ENCODE data around the gene LTBP4. TPM values are rescaled to one million over a fixed set of nuclear protein-coding genes. Genes with fewer than 3 reads are reported as not detected.
A peak's percentile ranks its signal among the peaks of the same experiment; 100 is the strongest.

The LTBP4 gene
- total RNA-seq, 1 donor from 2014 or later = 430 TPM

DNA sequence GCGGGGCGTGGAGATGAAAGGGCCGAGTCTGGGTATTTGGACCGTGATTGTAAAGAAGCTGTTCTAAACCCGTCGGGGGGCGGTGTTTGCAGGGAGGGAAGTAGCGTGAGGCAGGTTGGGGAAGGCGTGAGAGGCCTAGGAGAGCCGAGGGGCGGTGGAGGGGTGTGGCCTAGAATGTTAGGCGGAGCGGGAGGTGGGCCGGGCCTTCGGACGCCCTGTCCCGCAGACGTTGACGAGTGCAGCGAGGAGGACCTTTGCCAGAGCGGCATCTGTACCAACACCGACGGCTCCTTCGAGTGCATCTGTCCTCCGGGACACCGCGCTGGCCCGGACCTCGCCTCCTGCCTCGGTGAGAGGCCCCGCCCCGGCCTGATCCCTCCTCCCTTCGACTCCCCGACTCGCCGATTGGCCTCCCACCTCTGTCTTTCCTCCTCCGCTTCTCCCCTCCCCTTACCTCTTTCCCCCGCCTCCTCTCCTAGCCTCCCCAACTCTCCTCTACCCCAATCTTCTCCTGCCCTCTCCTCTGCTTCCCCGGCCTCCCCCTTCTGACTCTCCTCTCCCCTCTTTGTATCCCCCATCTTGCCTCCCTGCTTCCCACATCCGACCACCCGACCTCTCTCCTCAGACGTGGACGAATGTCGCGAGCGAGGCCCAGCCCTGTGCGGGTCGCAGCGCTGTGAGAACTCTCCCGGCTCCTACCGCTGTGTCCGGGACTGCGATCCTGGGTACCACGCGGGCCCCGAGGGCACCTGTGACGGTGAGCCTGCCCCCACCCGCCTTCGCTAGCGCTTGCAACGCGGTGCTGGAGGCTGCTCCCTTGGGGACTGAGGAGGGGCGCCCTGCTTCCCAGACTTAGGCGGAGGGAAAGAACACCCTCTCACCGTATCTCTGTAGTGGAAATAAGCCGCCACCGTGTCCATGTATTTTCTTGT, 12.8 kb downstream of the LTBP4 start:
- intact Hi-C loops (cut with DNase I) = no loop called here
- Histone ChIP-seq H3K9me3 (no peaks in the 10 kb centered on the region), H3K27ac (peak overlapping the region; percentile 58), H3K36me3 (peaks cover 4% of the 10 kb centered on the region), H3K27me3 (no peaks in the 10 kb centered on the region), H3K4me3 (peak overlapping the region; percentile 55), H3K4me1 (peaks cover 27% of the 10 kb centered on the region)
- peak; percentile 69 for ATAC-seq
- peak; percentile 92 for DNase-seq
- TF ChIP-seq CTCF (IDR thresholded peaks at IDR 0.05) = no peak

GRCh38 chr19:40614622-40615411, 13.6 kb downstream of the LTBP4 start:
- no peaks in the 10 kb centered on the region for H3K27me3 ChIP-seq
- intact Hi-C loops (cut with DNase I) = no loop called here
- no peak for TF ChIP-seq CTCF (IDR thresholded peaks at IDR 0.05)
- no peak overlapping the region for H3K27ac ChIP-seq
- H3K9me3 ChIP-seq = no peaks in the 10 kb centered on the region
- H3K4me1 ChIP-seq = peaks cover 22% of the 10 kb centered on the region
- DNase-seq (peak; percentile 82), ATAC-seq (peak; percentile 29)
- peaks cover 9% of the 10 kb centered on the region for H3K36me3 ChIP-seq
- H3K4me3 ChIP-seq = peak overlapping the region; percentile 55

DNA sequence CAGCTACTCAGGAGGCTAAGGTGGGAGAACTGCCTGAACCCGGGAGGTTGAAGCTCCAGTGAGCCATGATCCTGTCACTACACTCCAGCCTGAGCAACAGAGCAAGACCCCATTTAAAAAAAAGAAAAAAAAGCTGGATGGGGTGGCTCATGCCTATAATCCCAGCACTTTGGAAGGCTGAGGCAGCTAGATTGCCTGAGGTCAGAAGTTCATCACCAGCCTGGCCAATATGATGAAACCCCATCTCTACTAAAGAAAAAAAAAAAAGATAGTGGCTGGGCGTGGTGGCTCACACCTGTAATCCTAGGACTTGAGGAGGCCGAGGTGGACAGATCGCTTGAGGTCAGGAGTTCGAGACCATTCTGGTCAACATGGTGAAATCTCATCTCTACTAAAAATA, 15.0 kb downstream of the LTBP4 start:
- TF ChIP-seq CTCF (IDR thresholded peaks at IDR 0.05) = no peak
- Histone ChIP-seq H3K4me1 (peaks cover 11% of the 10 kb centered on the region), H3K27me3 (no peaks in the 10 kb centered on the region), H3K9me3 (no peaks in the 10 kb centered on the region), H3K4me3 (no peak overlapping the region), H3K36me3 (peaks cover 22% of the 10 kb centered on the region), H3K27ac (no peak overlapping the region)
- intact Hi-C loops (cut with DNase I) = no loop called here
- ATAC-seq (no peak), DNase-seq (no peak)

DNA sequence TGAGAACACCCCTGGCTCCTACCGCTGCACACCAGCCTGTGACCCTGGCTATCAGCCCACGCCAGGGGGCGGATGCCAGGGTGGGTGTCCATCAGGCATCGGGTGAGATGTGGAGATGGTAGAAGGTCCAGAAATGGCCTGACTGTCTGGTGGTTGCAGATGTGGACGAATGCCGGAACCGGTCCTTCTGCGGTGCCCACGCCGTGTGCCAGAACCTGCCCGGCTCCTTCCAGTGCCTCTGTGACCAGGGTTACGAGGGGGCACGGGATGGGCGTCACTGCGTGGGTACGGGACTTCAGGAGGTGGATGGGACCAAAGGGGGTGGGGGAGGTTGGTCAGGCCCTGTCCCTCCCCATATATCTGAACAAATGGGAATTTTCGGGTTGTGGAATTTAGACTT, 15.8 kb downstream of the LTBP4 start:
- no peak for DNase-seq
- ATAC-seq = no peak
- peaks cover 26% of the 10 kb centered on the region for H3K36me3 ChIP-seq
- no peak overlapping the region for H3K4me3 ChIP-seq
- no peak for TF ChIP-seq CTCF (IDR thresholded peaks at IDR 0.05)
- no peaks in the 10 kb centered on the region for H3K9me3 ChIP-seq
- H3K27me3 ChIP-seq = no peaks in the 10 kb centered on the region
- intact Hi-C loops (cut with DNase I) = no loop called here
- no peak overlapping the region for H3K27ac ChIP-seq
- H3K4me1 ChIP-seq = peaks cover 10% of the 10 kb centered on the region

DNA sequence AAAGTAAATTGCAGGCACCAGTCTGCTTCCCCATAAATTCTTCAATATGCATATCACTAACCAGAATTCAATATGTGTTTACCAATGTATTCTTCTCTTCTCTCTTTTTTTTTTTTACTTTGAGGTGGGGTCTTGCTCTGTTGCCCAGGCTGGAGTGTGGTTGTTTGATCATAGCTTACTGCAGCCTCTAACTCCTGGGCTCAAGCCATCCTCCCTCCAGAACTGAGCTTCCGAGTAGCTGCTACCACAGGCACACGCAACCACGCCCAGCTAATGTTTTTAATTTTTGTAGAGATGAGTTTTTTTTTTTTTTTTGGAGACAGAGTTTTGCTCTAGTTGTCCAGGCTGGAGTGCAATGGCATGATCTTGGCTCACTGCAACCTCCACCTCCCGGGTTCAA, 16.8 kb downstream of the LTBP4 start:
- no peaks in the 10 kb centered on the region for H3K9me3 ChIP-seq
- H3K4me3 ChIP-seq = no peak overlapping the region
- ATAC-seq (no peak), DNase-seq (no peak)
- H3K36me3 ChIP-seq = peaks cover 26% of the 10 kb centered on the region
- H3K4me1 ChIP-seq = peaks cover 10% of the 10 kb centered on the region
- no peak overlapping the region for H3K27ac ChIP-seq
- intact Hi-C loops (cut with DNase I) = no loop called here
- H3K27me3 ChIP-seq = no peaks in the 10 kb centered on the region
- no peak for TF ChIP-seq CTCF (IDR thresholded peaks at IDR 0.05)
